Colonic mucosa (tissue), 4 donors: ENCODE data around the gene POLR1A. TPM values are rescaled to one million over a fixed set of nuclear protein-coding genes. Genes with fewer than 3 reads are reported as not detected.

ENCODE experiments used
- DNase-seq: peaks from one replicate; pipeline ENCODE4 v3.0.0-alpha.2; 2020
- H3K27ac ChIP-seq: fragments of 200-600 bp; one replicate; pipeline ENCODE4 v1.8.0; 2021
- H3K27me3 ChIP-seq: fragments of 200-600 bp; one replicate; pipeline ENCODE4 v1.8.0; 2021
- H3K36me3 ChIP-seq: fragments of 200-600 bp; one replicate; pipeline ENCODE4 v1.8.0; 2021
- H3K4me1 ChIP-seq: fragments of 200-600 bp; one replicate; pipeline ENCODE4 v1.8.0; 2021; ENCODE audit warnings: mild to moderate bottlenecking
- H3K4me3 ChIP-seq: fragments of 200-600 bp; one replicate; pipeline ENCODE4 v1.8.0; 2021
- H3K9ac ChIP-seq, 2 donors: one replicate each; pipeline ENCODE4 v1.7.0; 2013; ENCODE audit warnings: control low read depth in 2 of 2, low read depth in 2 of 2, low read length in 2 of 2
- H3K9me3 ChIP-seq: fragments of 200-600 bp; one replicate; pipeline ENCODE4 v1.8.0; 2021
- intact Hi-C: fragments of 100-400 bp; cut with DNase I; formaldehyde crosslinking; loops from one replicate; pipeline ENCODE4 v1.14.1; 2022
- total RNA-seq, 2 donors: library from RNA; stranded (reverse); fragmentation: NEBNext Ultra II Directional in 1 of 2; extraction: Animal tissue kit (Norgen Biotek cat#: 25700) in 1 of 2; gene quantifications; one replicate each; pipeline ENCODE4 v1.2.1, GENCODE V29; 2021
- TF ChIP-seq, protein P1 (sequence below): fragments of 200-600 bp; IDR thresholded peaks from one replicate; pipeline ENCODE4 v1.8.0; 2022; ENCODE audit warnings: antibody characterized with exemption, mild to moderate bottlenecking
- donor health status: healthy.
- donor health status: DM: no; HTN: no; CAD: no.
- donor health status: DM: no; HTN: no; CAD: no.

The POLR1A gene
- total RNA-seq, 2 donors from 2014 or later, result 17.9 to 35.9 TPM

GRCh38 chr2:86107031-86107430 is 1.3 kb upstream of the POLR1A start:
- H3K4me1 ChIP-seq, result peaks cover 3% of the 10 kb centered on the region
- intact Hi-C loops, result no loop called here
- H3K9ac ChIP-seq, result peak overlapping the region; percentile 67 to 86
- DNase-seq, result no peak
- H3K4me3 ChIP-seq, result peak overlapping the region; percentile 90
- TF ChIP-seq, protein P1, sequence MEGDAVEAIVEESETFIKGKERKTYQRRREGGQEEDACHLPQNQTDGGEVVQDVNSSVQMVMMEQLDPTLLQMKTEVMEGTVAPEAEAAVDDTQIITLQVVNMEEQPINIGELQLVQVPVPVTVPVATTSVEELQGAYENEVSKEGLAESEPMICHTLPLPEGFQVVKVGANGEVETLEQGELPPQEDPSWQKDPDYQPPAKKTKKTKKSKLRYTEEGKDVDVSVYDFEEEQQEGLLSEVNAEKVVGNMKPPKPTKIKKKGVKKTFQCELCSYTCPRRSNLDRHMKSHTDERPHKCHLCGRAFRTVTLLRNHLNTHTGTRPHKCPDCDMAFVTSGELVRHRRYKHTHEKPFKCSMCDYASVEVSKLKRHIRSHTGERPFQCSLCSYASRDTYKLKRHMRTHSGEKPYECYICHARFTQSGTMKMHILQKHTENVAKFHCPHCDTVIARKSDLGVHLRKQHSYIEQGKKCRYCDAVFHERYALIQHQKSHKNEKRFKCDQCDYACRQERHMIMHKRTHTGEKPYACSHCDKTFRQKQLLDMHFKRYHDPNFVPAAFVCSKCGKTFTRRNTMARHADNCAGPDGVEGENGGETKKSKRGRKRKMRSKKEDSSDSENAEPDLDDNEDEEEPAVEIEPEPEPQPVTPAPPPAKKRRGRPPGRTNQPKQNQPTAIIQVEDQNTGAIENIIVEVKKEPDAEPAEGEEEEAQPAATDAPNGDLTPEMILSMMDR, result no peak
- no peaks in the 10 kb centered on the region for H3K9me3 ChIP-seq
- H3K27me3 ChIP-seq, result no peaks in the 10 kb centered on the region
- no peaks in the 10 kb centered on the region for H3K36me3 ChIP-seq
- H3K27ac ChIP-seq, result no peak overlapping the region

DNA sequence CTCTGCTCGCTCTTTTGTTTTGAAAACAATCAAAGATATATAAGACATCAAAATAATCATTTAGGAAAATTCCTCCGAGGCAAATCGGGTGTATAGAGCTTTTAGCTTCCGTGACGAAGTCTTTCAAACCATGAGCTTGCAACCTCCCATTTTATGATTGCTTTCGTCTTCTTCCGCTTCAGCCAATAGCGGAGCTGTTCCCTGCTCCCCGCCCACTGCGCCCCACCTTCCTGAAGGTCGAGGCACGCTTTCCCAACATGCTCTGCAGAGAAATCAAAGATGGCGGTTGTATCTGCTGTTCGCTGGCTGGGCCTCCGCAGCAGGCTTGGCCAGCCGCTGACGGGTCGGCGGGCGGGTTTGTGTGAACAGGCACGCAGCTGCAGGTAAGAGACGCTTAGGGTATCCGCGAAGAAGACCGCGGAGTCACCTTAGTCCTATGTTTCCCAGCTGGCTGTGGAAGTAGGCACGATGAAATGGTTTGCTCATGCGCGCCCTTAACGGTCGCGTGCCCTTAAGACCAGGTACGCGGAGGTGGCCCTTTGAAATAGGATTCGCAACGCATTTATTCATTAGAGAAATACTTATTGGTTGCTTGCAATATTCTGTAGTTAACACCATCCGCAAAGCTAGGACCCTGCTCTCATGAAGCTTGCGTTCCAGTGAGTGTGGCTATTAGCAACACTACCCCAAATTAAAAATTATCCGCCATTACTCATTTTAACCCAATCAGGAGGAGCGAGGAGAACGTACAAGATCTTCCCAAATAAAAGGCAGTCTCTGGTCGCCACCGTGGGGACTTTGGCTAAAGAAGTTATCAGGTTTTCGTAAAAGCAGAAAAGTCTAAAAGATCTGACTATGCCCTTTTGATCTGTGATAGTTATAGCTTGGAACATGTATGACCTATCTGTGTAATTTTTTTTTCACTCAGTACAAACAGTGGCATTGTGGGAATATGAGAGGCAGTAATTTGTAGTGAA is 571 bp upstream of the POLR1A start, which contains the start of gene PTCD3:
Gene PTCD3, plus strand, starts transcription at position 267 of the 977 bp plus-strand sequence. Its CDS starts 13 bp downstream, at position 280.
- peaks cover 3% of the 10 kb centered on the region for H3K4me1 ChIP-seq
- peak within 1 kb of the TSS; percentile 90 for H3K4me3 ChIP-seq
- peak within 1 kb of the TSS; percentile 67 to 86 for H3K9ac ChIP-seq
- TF ChIP-seq, protein P1, result no peak
- no peaks in the 10 kb centered on the region for H3K27me3 ChIP-seq
- DNase-seq, result peak; percentile 96
- intact Hi-C loops, result no loop called here
- no peaks in the 10 kb centered on the region for H3K9me3 ChIP-seq
- H3K27ac ChIP-seq, result peak within 1 kb of the TSS; percentile 35
- H3K36me3 ChIP-seq, result no peaks in the 10 kb centered on the region

GRCh38 chr2:86102157-86102556 is 3.5 kb downstream of the POLR1A start:
- no peaks in the 10 kb centered on the region for H3K27me3 ChIP-seq
- H3K9ac ChIP-seq, result no peak overlapping the region
- intact Hi-C loops, result no loop called here
- H3K9me3 ChIP-seq, result no peaks in the 10 kb centered on the region
- peaks cover 2% of the 10 kb centered on the region for H3K4me1 ChIP-seq
- H3K4me3 ChIP-seq, result no peak overlapping the region
- no peak for DNase-seq
- TF ChIP-seq, protein P1, result no peak
- no peak overlapping the region for H3K27ac ChIP-seq
- H3K36me3 ChIP-seq, result no peaks in the 10 kb centered on the region

DNA sequence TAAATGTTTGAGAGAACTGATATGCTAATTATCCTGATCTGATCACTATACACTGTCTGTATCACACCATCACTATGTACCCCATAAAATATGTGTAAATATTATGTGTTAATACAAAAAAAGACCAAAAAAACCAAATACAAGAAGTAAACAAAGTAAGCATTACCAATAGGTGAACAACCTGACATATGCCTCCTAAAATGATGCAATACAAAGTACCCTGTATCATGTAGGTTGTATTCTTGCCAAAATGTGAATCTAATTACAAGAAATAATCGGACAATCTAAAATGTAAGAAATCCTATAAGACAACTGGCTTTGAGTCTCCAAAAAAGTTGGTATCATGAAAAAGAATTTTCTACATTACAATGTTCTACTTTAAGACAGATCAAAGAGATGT is 7.8 kb downstream of the POLR1A start:
- Histone ChIP-seq H3K27me3 (no peaks in the 10 kb centered on the region), H3K27ac (no peak overlapping the region), H3K9ac (no peak overlapping the region), H3K4me3 (no peak overlapping the region), H3K9me3 (no peaks in the 10 kb centered on the region), H3K4me1 (no peaks in the 10 kb centered on the region), H3K36me3 (no peaks in the 10 kb centered on the region)
- no peak for DNase-seq
- intact Hi-C loops, result no loop called here
- TF ChIP-seq, protein P1, result no peak

DNA sequence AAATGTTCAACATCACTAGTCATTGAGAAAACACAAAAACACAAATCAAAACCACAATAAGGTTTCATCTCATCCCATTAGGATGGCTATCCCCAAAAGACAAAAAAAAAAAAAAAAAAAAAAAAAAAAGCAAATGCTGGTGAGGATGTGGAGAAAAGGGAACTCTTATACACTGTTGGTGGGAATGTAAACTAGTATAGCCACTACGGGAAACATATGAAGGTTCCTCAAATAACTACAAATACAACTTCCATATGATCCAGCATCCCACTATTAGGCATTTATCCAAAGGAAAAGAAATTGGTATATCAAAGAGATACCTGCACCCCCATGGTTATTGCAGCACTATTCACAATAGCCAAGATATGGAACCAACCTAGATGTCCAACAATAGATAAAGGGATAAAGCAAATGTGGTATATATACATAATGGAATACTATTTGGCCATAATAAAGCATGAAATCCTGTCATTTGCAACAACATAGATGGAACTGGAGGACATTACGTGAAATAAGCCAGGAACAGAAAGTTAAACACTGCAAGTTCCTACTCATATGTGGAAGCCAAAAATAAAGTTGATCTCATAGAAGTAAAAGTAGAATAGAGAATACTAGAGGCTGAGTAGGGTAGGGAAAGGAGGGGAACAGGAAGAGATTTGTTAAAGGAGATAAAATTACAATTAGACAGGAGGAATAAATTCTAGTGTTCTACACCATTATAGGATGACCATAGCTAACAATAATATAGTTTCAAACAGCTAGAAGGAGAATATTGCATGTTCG is 8.4 kb downstream of the POLR1A start:
- Histone ChIP-seq H3K27me3 (no peaks in the 10 kb centered on the region), H3K27ac (no peak overlapping the region), H3K4me3 (no peak overlapping the region), H3K36me3 (no peaks in the 10 kb centered on the region), H3K4me1 (no peaks in the 10 kb centered on the region), H3K9ac (no peak overlapping the region), H3K9me3 (no peaks in the 10 kb centered on the region)
- DNase-seq, result no peak
- TF ChIP-seq, protein P1, result no peak
- intact Hi-C loops, result no loop called here
